Panc1 (cell line): Measurements from ENCODE around the gene CIROP. TPM values are rescaled to one million over a fixed set of nuclear protein-coding genes. Genes with fewer than 3 reads are reported as not detected.

Experiments used
- ATAC-seq: fragments of 200-7000 bp; cut with Tn5 transposase; 2 replicates; pipeline ENCODE4 v1.9.1; 2020; ENCODE audit warnings: mild to moderate bottlenecking, moderate library complexity
- Bru-seq: library from RNA; stranded (reverse); fragments of 400-500 nt; gene quantifications from one replicate; lab custom pipeline; 2021; lab: Mats Ljungman, UMichigan
- BruChase-seq, 2 experiments: library from RNA; stranded (reverse); fragments of 400-500 nt; gene quantifications; one replicate each; lab custom pipeline; 2021; lab: Mats Ljungman, UMichigan
- BruUV-seq: library from RNA; stranded (reverse); fragments of 400-500 nt; replicated peaks from 2 replicates; lab custom pipeline; 2021; lab: Mats Ljungman, UMichigan
- CTCF ChIA-PET: fragments of 300-600 bp; sonication (Branson Sonifier 250); formaldehyde crosslinking; loops from one replicate; lab custom pipeline; 2022; ENCODE audit warnings: antibody characterized with exemption; lab: Charles Lee
- POLR2A ChIA-PET: fragments of 300-600 bp; sonication (Branson Sonifier 250); formaldehyde crosslinking; loops from one replicate; lab custom pipeline; 2022; ENCODE audit warnings: antibody characterized with exemption; lab: Charles Lee
- DNase-seq: peaks from one replicate; pipeline ENCODE4 v3.0.0-alpha.2; 2010; ENCODE audit warnings: low read depth, low spot score
- H3K27ac ChIP-seq: 2 replicates; pipeline ENCODE4 v1.5.1; 2011; ENCODE audit warnings: mild to moderate bottlenecking, low read length, inconsistent platforms
- H3K27me3 ChIP-seq: fragments of 200-500 bp; sonication (Bioruptor generic); 2 replicates; pipeline ENCODE4 v1.6.0; 2014; ENCODE audit warnings: low read length, inconsistent platforms; ENCODE audit not compliant: control insufficient read depth, insufficient read depth
- H3K36me3 ChIP-seq: fragments of 200-500 bp; sonication (Bioruptor generic); 2 replicates; pipeline ENCODE4 v1.5.1; 2014; ENCODE audit warnings: inconsistent platforms, mild to moderate bottlenecking, low read length, moderate library complexity; ENCODE audit not compliant: control insufficient read depth, insufficient read depth
- H3K4me1 ChIP-seq: 2 replicates; pipeline ENCODE4 v1.5.1; 2011; ENCODE audit warnings: inconsistent platforms, mild to moderate bottlenecking, low read length, moderate library complexity; ENCODE audit not compliant: control insufficient read depth, insufficient read depth
- H3K4me3 ChIP-seq, 2 experiments: 2 replicates each; pipeline ENCODE4 v1.5.1; 2011 to 2012; ENCODE audit warnings: low read depth in 2 of 2, low read length in 2 of 2, mild to moderate bottlenecking in 2 of 2, inconsistent platforms in 1 of 2, moderate library complexity in 1 of 2
- H3K9me3 ChIP-seq: fragments of 200-500 bp; sonication (Bioruptor generic); 2 replicates; pipeline ENCODE4 v1.5.1; 2014; ENCODE audit warnings: low read depth, mild to moderate bottlenecking, inconsistent platforms, low read length, moderate library complexity; ENCODE audit not compliant: control insufficient read depth, insufficient read depth
- CTCF ChIP-seq: fragments of 450-650 bp; IDR thresholded peaks from 2 replicates; pipeline ENCODE4 v1.5.1; 2017; ENCODE audit warnings: mild to moderate bottlenecking
- POLR2AphosphoS5 ChIP-seq: IDR thresholded peaks from 2 replicates; pipeline ENCODE4 v1.6.1; 2012; ENCODE audit warnings: mild to moderate bottlenecking, low read depth, low read length, moderate library complexity
- REST ChIP-seq, 2 experiments: IDR thresholded peaks; 2 replicates each; pipeline ENCODE4 v1.6.1; 2011 to 2012; ENCODE audit warnings: low read depth in 2 of 2, control low read depth in 1 of 2, low read length in 1 of 2, mild to moderate bottlenecking in 1 of 2, moderate library complexity in 1 of 2; ENCODE audit not compliant: insufficient read depth in 1 of 2
- SIN3A ChIP-seq: IDR thresholded peaks from 2 replicates; pipeline ENCODE4 v1.6.1; 2012; ENCODE audit warnings: low read depth, mild to moderate bottlenecking, low read length, moderate library complexity, borderline replicate concordance; ENCODE audit not compliant: insufficient read depth
- TCF7L2 ChIP-seq: IDR thresholded peaks from 2 replicates; pipeline ENCODE4 v1.6.1; 2011; ENCODE audit warnings: mild to moderate bottlenecking, low read depth, low read length, inconsistent platforms
- in situ Hi-C: cut with HindIII; loops from 2 replicates; pipeline ENCODE4 v1.10.0; 2016; ENCODE audit warnings: low sequenced_read_pairs, low pct_unique_long_range_greater_than_20kb
- intact Hi-C: fragments of 100-400 bp; cut with micrococcal nuclease; formaldehyde crosslinking; loops from one replicate; pipeline ENCODE4 v1.10.0; 2022; ENCODE audit not compliant: unreplicated experiment
- long read RNA-seq: library from polyadenylated mRNA; unstranded; transcript quantifications from one replicate; pipeline ENCODE4 v2.0.0, GENCODE V29; 2021; ENCODE audit not compliant: unreplicated experiment
- polyA plus RNA-seq: library from polyadenylated mRNA; unstranded; fragments of >200 nt; gene quantifications from one replicate; pipeline ENCODE4 v1.2.1, GENCODE V29; 2012; ENCODE audit warnings: missing spikeins; ENCODE audit not compliant: insufficient read length
- total RNA-seq: library from RNA; stranded (reverse); gene quantifications from one replicate; pipeline ENCODE4 v1.2.1, GENCODE V29; 2021; ENCODE audit not compliant: unreplicated experiment

The CIROP gene
- total RNA-seq = not detected
- polyA plus RNA-seq = not detected
- not detected for Bru-seq, nascent RNA
- not detected for BruChase-seq, experiment 1, labeled RNA remaining after a 2-hour chase
- BruChase-seq, experiment 2, labeled RNA remaining after a 6-hour chase = not detected
- long read RNA-seq = 0 reads

- ATAC-seq = no peak
- no peaks in the 10 kb centered on the region for H3K4me1 ChIP-seq
- TF ChIP-seq CTCF (no peak), REST (IDR thresholded peaks at IDR 0.05; ENCODE audit: insufficient read depth in 1 of 2, low read depth in 2 of 2, low read length in 1 of 2) (no peak), POLR2AphosphoS5 (no peak), TCF7L2 (no peak), SIN3A (no peak)
- in situ Hi-C loops (no loop called here), intact Hi-C loops (no loop called here)
- ChIA-PET CTCF (interaction anchor here (1.0 kb wide), 1 partner anchor 118 kb away, joined by 3 read pairs; no protein-coding TSS in a partner anchor), POLR2A (no interaction called here)
- no peak within 1 kb of the TSS for H3K4me3 ChIP-seq
- no TSS peak for BruUV-seq
- DNase-seq = no peak
- no peaks in the 10 kb centered on the region for H3K9me3 ChIP-seq
- H3K36me3 ChIP-seq = no peaks in the 10 kb centered on the region
- H3K27me3 ChIP-seq = no peaks in the 10 kb centered on the region; the same call in 1 of the 2 replicates
- no peak within 1 kb of the TSS for H3K27ac ChIP-seq
These were observed at the start of gene CIROP for GRCh38 chr14:23104591-23105347. Gene CIROP, minus strand, starts transcription at chr14:23104989. Its CDS starts 69 bp downstream, at chr14:23104920.

- intact Hi-C loops (no loop called here), in situ Hi-C loops (no loop called here)
- H3K4me3 ChIP-seq = no peak overlapping the region
- no peaks in the 10 kb centered on the region for H3K4me1 ChIP-seq
- DNase-seq = no peak
- no peaks in the 10 kb centered on the region for H3K9me3 ChIP-seq
- no TSS peak for BruUV-seq
- H3K27ac ChIP-seq = no peak overlapping the region
- TF ChIP-seq POLR2AphosphoS5 = no peak
- no peak for TF ChIP-seq REST (IDR thresholded peaks at IDR 0.05; ENCODE audit: insufficient read depth in 1 of 2, low read depth in 2 of 2, low read length in 1 of 2)
- TF ChIP-seq TCF7L2 = no peak
- TF ChIP-seq SIN3A = no peak
- TF ChIP-seq CTCF = no peak
- no peaks in the 10 kb centered on the region for H3K36me3 ChIP-seq
- CTCF ChIA-PET = no interaction called here
- POLR2A ChIA-PET = no interaction called here
- H3K27me3 ChIP-seq = no peaks in the 10 kb centered on the region
- ATAC-seq = no peak
These were observed 49.3 kb upstream of the CIROP start for GRCh38 chr14:23153851-23154796.
